Left cardiac atrium (tissue), 4 donors: ENCODE results near the gene COL9A1. TPM values are rescaled to one million over a fixed set of nuclear protein-coding genes. Genes with fewer than 3 reads are reported as not detected.
A peak's percentile ranks its signal among the peaks of the same experiment; 100 is the strongest.

ENCODE experiments used
- ATAC-seq, 2 donors: fragments of 200-7000 bp; cut with Tn5 transposase; one replicate each; pipeline ENCODE4 v1.9.1; 2020; ENCODE audit warnings: mild to moderate bottlenecking in 2 of 2, moderate library complexity in 2 of 2
- DNase-seq: peaks from one replicate; pipeline ENCODE4 v3.0.0-alpha.2; 2020
- intact Hi-C, 2 donors: fragments of 100-400 bp; cut with DNase I; formaldehyde crosslinking; loops; one replicate each; pipeline versions ENCODE4 v1.14.1 to v1.15.1; 2022 to 2023
- total RNA-seq, 2 donors: library from RNA; stranded (reverse); fragmentation: NEBNext Ultra II Directional; extraction: Animal tissue kit (Norgen Biotek cat#: 25700); gene quantifications; one replicate each; pipeline ENCODE4 v1.2.1, GENCODE V29; 2021
- donor health status: DM: no; HTN: yes; CAD: no.
- donor health status: DM: no; HTN: yes; CAD: no; lungs with severe emphysema.
- donor health status: DM: yes; HTN: yes; CAD: no.
- donor health status: Dilated cardiomyopathy.

The COL9A1 gene
- total RNA-seq, 2 donors from 2014 or later = 0.29 to 0.37 TPM

- DNase-seq (no peak), ATAC-seq (no peak)
- intact Hi-C loops = no loop called here
These were observed 56.8 kb downstream of the COL9A1 start for GRCh38 chr6:70246118-70246517.

DNA sequence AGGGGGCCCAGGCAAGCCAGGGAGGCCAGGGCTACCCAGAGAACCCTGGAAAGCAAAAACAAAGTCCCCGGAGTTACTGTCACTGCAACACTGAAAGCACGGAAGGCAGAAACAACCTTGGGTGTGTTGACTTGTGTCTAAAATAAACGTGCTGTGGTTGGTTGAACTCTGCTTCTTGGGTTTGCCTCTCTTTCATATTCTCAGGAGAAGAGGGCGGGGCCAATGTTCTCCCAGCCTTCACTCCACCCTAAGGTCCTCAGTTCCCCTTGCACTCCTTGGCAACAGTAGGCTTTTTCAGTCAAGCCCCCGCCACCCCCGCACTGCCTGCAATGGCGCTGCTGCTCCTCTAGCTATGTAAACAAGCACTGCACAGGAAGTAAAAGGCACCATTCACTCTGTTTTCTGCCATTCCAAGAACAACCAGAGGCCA, 60.9 kb downstream of the COL9A1 start:
- intact Hi-C loops = no loop called here
- ATAC-seq (no peak), DNase-seq (no peak)

DNA sequence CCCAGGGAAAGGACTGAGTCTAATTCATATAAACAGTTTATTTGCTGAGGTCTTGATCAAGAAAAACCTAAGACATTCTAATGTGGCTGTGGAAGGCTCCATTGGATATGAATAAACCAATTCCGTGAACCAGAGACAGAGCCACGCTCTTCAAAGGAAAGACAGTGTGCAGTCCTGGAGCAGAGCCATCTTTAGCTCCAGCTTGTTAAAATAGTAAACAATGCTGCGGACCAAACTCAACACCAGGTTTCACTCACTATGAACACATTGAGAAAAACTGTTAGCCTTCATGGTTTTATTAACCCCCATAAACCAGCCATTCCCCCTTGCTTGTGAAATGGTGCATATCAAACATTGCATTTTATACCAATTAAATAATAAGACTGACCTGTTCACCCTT, 61.9 kb downstream of the COL9A1 start:
- intact Hi-C loops = no loop called here
- ATAC-seq (no peak), DNase-seq (no peak)

GRCh38 chr6:70236343-70236742, 66.5 kb downstream of the COL9A1 start:
- no peak for DNase-seq
- ATAC-seq = no peak
- intact Hi-C loops = no loop called here

GRCh38 chr6:70234561-70235236, 68.2 kb downstream of the COL9A1 start:
- intact Hi-C loops = no loop called here
- DNase-seq (no peak), ATAC-seq (no peak)

GRCh38 chr6:70231311-70231710, 71.6 kb downstream of the COL9A1 start:
- DNase-seq = no peak
- intact Hi-C loops = no loop called here
- ATAC-seq = no peak

- intact Hi-C loops = no loop called here
- DNase-seq (no peak), ATAC-seq (peak; percentile 49 to 58)
These were observed 77.8 kb downstream of the COL9A1 start for GRCh38 chr6:70225055-70225454.

GRCh38 chr6:70222439-70222749, 80.5 kb downstream of the COL9A1 start:
- no peak for ATAC-seq
- no peak for DNase-seq
- intact Hi-C loops = loop anchor here in 1 of 2 donors (5.0 kb wide), 2 partner anchors 70 to 790 kb away; no protein-coding TSS in a partner anchor

GRCh38 chr6:70221715-70222438, 81.0 kb downstream of the COL9A1 start:
- intact Hi-C loops = loop anchor here in 1 of 2 donors (2.0 to 5.0 kb wide), 3 partner anchors 70 to 790 kb away; no protein-coding TSS in a partner anchor

DNA sequence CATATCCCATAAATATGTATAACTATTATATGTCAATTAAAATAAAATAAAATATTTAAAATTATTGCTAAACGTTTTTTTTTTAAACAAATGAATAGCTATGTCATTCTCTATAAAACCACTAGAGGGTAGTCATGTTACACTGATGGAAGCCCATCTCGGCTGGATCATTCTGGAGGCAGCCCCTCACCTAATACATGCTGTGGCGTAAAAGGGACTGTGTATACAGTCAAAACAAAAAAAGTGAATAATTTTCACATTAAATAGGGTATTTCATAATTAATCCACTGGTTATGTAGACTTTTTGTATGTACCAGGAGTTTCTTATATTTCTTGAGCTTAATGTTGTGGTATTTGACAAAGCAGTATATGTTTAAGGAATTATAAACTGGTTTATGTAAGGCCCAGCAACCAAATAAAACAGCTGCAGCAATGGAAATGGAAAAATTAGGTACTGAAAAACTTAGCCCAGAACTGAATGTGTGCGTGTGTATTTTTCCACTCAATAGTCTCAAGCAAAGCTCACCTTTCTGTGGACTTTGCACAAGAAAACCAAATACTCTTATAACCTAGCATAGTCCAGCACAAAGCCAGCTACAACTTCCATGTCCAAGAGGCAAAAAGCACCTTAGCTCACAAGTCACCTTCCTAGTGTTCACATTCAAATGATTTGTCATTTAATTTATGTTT, 81.7 kb downstream of the COL9A1 start:
- DNase-seq = no peak
- peak; percentile 37 to 62 for ATAC-seq
- intact Hi-C loops = loop anchor here in 1 of 2 donors (2.0 to 5.0 kb wide), 3 partner anchors 71 to 791 kb away; no protein-coding TSS in a partner anchor

More at GRCh38 chr6:70221715-70222438, 81.0 kb downstream of the COL9A1 start:
- DNase-seq = no peak
- ATAC-seq = peak in 1 of 2 donors; percentile 64

GRCh38 chr6:70219943-70220613, 82.8 kb downstream of the COL9A1 start:
- intact Hi-C loops = loop anchor here in 1 of 2 donors (2.0 to 5.0 kb wide), 3 partner anchors 72 to 792 kb away; no protein-coding TSS in a partner anchor
- no peak for DNase-seq
- ATAC-seq = no peak

DNA sequence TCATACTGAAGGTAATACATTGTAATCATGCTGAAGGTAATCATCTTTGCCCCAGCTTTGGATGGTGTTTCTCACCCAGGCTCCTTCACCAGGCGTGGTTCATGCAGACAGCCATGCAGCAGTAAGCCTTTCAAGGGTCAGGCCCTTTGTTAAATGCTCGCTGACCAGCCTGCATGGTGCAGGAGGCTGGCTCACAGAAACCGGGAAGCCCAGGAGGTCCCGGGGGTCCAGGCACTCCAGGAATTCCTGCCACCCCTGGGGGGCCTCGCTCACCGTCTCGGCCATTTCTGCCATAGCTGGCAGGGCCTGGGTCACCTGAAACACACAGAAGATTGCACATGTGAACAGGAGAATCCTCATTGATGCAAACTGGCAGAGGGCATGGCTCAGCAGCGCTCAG, 86.1 kb downstream of the COL9A1 start:
- intact Hi-C loops = no loop called here
- DNase-seq = no peak
- ATAC-seq = no peak

DNA sequence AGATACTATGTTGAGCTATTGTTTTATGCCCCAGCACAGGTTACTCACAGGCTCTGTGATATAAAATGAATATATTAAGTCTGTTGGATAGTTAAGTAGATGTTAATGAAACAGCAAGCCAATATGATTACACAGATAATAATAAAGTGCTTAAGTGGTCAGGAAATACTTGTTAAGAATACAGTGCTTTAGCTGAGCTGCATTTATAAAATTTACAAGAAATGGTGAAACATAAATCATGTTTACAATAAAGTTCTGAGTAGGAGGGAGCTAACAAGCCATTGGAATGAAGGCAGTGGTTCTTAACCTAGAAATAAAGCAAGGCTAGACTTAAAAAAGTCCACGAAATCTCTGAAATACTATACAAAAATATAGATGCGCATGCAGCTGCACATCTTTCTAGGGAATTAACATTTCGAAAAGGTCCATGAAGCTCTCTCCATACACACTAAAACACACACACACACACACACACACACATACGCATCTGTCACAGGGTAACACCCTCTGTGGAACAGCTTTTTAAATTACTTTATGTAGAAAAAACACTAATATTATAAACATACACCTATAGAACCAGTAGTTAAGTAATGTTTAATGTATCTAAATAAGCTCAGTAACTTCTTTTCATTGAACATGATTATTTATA, 87.3 kb downstream of the COL9A1 start:
- intact Hi-C loops = no loop called here
- DNase-seq (no peak), ATAC-seq (no peak)

DNA sequence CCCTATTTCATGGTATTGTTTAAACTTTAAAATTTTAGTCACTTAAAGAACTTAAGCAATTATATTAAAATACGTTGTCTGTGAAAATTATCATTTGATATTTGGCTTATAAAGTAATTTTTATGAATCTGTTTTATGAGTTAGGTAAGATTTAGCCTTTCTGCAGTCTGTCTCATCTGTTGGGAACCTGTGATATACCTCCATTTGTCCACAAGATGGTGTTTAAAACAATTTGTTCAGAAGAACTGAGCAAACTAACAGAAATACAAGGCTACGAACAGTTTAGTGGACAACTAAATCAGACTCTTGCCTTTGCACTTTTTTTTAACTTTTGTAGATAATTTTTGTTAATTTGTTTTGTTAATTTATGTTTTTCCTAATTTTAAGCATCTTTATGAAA, 92.4 kb downstream of the COL9A1 start:
- intact Hi-C loops = no loop called here
- ATAC-seq = no peak
- DNase-seq = no peak

GRCh38 chr6:70208235-70208790, 94.6 kb downstream of the COL9A1 start:
- intact Hi-C loops = no loop called here
- DNase-seq (no peak), ATAC-seq (no peak)

DNA sequence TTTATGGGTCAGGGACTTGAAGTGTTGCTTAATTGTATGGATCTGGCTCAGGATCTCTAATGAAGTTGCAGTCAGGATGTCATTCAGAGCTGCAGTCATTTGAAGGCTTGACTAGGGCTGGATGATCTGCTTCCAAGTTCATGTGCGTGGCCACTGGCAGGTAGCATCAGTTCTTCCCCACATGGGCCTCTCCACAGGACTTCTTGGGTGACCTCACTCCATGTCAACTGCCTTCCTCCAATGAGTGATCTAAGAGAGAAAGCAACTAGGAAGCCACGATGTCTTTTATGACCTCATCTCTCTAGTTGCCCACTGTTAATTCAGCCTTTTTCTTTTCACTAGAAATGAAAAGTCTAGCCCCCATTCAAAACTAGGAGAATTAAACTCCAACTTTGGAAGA, 104.1 kb downstream of the COL9A1 start:
- intact Hi-C loops = no loop called here
- no peak for DNase-seq
- no peak for ATAC-seq

- intact Hi-C loops = no loop called here
These were observed 106.4 kb downstream of the COL9A1 start for GRCh38 chr6:70196531-70196930.

GRCh38 chr6:70194421-70194820, 108.5 kb downstream of the COL9A1 start:
- ATAC-seq = no peak
- intact Hi-C loops = no loop called here
- no peak for DNase-seq

More at GRCh38 chr6:70196531-70196930, 106.4 kb downstream of the COL9A1 start:
- ATAC-seq = no peak
- DNase-seq = no peak

GRCh38 chr6:70188202-70188601, 114.7 kb downstream of the COL9A1 start:
- no peak for DNase-seq
- intact Hi-C loops = no loop called here

More at GRCh38 chr6:70188202-70188601, 114.7 kb downstream of the COL9A1 start:
- ATAC-seq = no peak
